Smooth muscle cell (in vitro differentiated cells): ENCODE results near the gene TANGO6. TPM values are rescaled to one million over a fixed set of nuclear protein-coding genes. Genes with fewer than 3 reads are reported as not detected.

Experiments
- DNase-seq: peaks from one replicate; lab custom pipeline; 2025; ENCODE audit not compliant: unreplicated experiment; lab: John Stamatoyannopoulos, UW
- H2AFZ ChIP-seq: fragments of 200-600 bp; sonication (generic); 2 replicates; pipeline ENCODE4 v1.6.0; 2016; ENCODE audit warnings: antibody characterized with exemption, low read depth, mild to moderate bottlenecking
- H3F3A ChIP-seq: fragments of 200-600 bp; sonication (generic); 2 replicates; pipeline ENCODE4 v1.6.0; 2017; ENCODE audit warnings: antibody characterized with exemption, low read depth
- H3K27ac ChIP-seq: fragments of 200-600 bp; sonication (generic); 2 replicates; pipeline ENCODE4 v1.5.1; 2016; ENCODE audit warnings: low read depth, mild to moderate bottlenecking
- H3K27me3 ChIP-seq: fragments of 200-600 bp; sonication (generic); 2 replicates; pipeline ENCODE4 v1.6.1; 2016; ENCODE audit warnings: low read depth, mild to moderate bottlenecking
- H3K36me3 ChIP-seq: fragments of 200-600 bp; sonication (generic); 2 replicates; pipeline ENCODE4 v1.5.1; 2016; ENCODE audit warnings: low read depth
- H3K4me1 ChIP-seq: fragments of 200-600 bp; sonication (generic); 2 replicates; pipeline ENCODE4 v1.5.1; 2016; ENCODE audit warnings: low read depth
- H3K4me2 ChIP-seq: fragments of 200-600 bp; sonication (generic); 2 replicates; pipeline ENCODE4 v1.6.0; 2016; ENCODE audit warnings: mild to moderate bottlenecking
- H3K4me3 ChIP-seq: fragments of 200-600 bp; sonication (generic); 2 replicates; pipeline ENCODE4 v1.5.1; 2016; ENCODE audit warnings: mild to moderate bottlenecking
- H3K79me2 ChIP-seq: fragments of 200-600 bp; sonication (generic); 2 replicates; pipeline ENCODE4 v1.6.0; 2016; ENCODE audit warnings: low read depth, mild to moderate bottlenecking
- H3K9ac ChIP-seq: fragments of 200-600 bp; sonication (generic); 2 replicates; pipeline ENCODE4 v1.6.0; 2016; ENCODE audit warnings: low read depth
- H3K9me3 ChIP-seq: fragments of 200-600 bp; sonication (generic); replicated peaks from 2 replicates; pipeline ENCODE4 v1.5.1; 2016; ENCODE audit warnings: low read depth
- H4K20me1 ChIP-seq: fragments of 200-600 bp; sonication (generic); 2 replicates; pipeline ENCODE4 v1.6.0; 2016; ENCODE audit warnings: low read depth
- WGBS: methylation state at CpG from one replicate; pipeline ENCODE4 v1.1.7; 2016; ENCODE audit warnings: low lambda C conversion rate; 5-methylcytosine and 5-hydroxymethylcytosine counted together
- polyA plus RNA-seq: library from polyadenylated mRNA; unstranded; fragments of >200 nt; fragmentation: Nextera tagmentation; extraction: Ambion mirVana; gene quantifications from 2 replicates; pipeline ENCODE4 v1.2.1, GENCODE V29; 2016
- total RNA-seq: library from RNA; depleted of rRNA; stranded (reverse); fragments of >200 nt; gene quantifications from 2 replicates; pipeline ENCODE4 v1.2.3, GENCODE V29; 2014
- TF ChIP-seq, protein P1 (sequence below): fragments of 200-600 bp; sonication (generic); IDR thresholded peaks from 2 replicates; pipeline ENCODE4 v1.5.1; 2017; ENCODE audit warnings: borderline replicate concordance, mild to moderate bottlenecking, antibody characterized with exemption; ENCODE audit not compliant: insufficient read depth, poor library complexity, severe bottlenecking

Gene TANGO6
- total and polyA plus RNA-seq, 2 experiments from 2014 or later: 4.5 to 5.2 TPM

DNA sequence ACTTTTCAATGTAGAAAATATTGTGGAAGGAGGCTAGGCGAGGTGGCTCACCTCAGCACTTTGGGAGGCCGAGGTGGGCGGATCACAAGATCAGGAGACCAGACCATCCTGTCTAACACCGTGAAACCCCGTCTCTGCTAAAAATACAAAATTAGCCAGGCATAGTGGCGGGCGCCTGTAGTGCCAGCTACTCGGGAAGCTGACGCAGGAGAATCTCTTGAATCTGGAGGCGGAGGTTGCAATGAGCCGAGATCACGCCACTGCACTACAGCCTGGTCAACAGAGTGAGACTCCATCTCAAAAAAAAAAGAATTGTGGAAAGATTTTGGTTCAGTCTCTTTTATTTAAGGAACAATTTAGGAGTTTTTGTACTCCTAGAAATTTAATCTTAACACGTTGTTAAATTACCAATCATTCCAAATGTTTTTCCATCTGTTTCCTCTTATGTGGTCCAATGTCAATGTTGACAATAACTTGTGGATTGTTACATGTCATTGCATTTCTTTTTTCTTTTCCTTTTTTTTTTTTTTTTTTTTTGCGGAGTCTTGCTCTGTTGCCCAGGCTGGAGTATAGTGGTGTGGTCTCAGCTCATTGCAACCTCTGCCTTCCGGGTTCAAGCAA, 137.5 kb downstream of the TANGO6 start:
- H3K27ac ChIP-seq: no peak overlapping the region
- no peak overlapping the region for H3K4me2 ChIP-seq
- no peak overlapping the region for H2AFZ ChIP-seq
- H3K4me3 ChIP-seq: no peak overlapping the region
- H3K4me1 ChIP-seq: no peaks in the 10 kb centered on the region
- H3F3A ChIP-seq: no peaks in the 10 kb centered on the region
- 98% methylated on average over 15 of the region's 15 CpGs for WGBS
- no peak overlapping the region for H3K9ac ChIP-seq
- H4K20me1 ChIP-seq: no peaks in the 10 kb centered on the region
- no peaks in the 10 kb centered on the region for H3K9me3 ChIP-seq
- DNase-seq: no peak
- H3K36me3 ChIP-seq: no peaks in the 10 kb centered on the region
- no peaks in the 10 kb centered on the region for H3K79me2 ChIP-seq
- TF ChIP-seq, protein P1, sequence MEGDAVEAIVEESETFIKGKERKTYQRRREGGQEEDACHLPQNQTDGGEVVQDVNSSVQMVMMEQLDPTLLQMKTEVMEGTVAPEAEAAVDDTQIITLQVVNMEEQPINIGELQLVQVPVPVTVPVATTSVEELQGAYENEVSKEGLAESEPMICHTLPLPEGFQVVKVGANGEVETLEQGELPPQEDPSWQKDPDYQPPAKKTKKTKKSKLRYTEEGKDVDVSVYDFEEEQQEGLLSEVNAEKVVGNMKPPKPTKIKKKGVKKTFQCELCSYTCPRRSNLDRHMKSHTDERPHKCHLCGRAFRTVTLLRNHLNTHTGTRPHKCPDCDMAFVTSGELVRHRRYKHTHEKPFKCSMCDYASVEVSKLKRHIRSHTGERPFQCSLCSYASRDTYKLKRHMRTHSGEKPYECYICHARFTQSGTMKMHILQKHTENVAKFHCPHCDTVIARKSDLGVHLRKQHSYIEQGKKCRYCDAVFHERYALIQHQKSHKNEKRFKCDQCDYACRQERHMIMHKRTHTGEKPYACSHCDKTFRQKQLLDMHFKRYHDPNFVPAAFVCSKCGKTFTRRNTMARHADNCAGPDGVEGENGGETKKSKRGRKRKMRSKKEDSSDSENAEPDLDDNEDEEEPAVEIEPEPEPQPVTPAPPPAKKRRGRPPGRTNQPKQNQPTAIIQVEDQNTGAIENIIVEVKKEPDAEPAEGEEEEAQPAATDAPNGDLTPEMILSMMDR: no peak
- no peaks in the 10 kb centered on the region for H3K27me3 ChIP-seq

DNA sequence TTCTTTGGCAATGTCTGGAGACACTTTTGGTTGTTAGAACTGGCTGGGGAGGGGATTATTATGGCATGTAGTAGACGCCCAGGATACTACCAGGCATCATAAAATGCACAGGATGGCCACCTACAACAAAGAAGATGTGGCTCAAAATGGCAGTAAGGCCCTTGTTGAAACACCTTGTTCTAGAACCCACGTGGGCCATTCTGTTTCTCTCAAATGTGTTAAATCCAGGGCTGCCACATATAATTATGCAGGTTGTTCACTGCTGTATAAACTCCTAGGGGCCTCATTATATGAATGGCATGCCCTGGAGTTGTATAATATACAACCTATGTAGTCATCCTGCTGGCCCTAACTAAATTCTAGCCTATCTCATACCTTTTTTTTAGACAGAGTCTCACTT, 138.6 kb downstream of the TANGO6 start:
- DNase-seq: no peak
- Histone ChIP-seq H3K36me3 (no peaks in the 10 kb centered on the region), H4K20me1 (no peaks in the 10 kb centered on the region), H3K4me3 (no peak overlapping the region), H3K27ac (no peak overlapping the region), H2AFZ (no peak overlapping the region), H3K79me2 (no peaks in the 10 kb centered on the region), H3F3A (no peaks in the 10 kb centered on the region), H3K9ac (no peak overlapping the region), H3K4me2 (no peak overlapping the region), H3K9me3 (no peaks in the 10 kb centered on the region), H3K4me1 (no peaks in the 10 kb centered on the region), H3K27me3 (no peaks in the 10 kb centered on the region)
- TF ChIP-seq, protein P1: no peak
- WGBS: 96% methylated on average over 2 of the region's 2 CpGs

DNA sequence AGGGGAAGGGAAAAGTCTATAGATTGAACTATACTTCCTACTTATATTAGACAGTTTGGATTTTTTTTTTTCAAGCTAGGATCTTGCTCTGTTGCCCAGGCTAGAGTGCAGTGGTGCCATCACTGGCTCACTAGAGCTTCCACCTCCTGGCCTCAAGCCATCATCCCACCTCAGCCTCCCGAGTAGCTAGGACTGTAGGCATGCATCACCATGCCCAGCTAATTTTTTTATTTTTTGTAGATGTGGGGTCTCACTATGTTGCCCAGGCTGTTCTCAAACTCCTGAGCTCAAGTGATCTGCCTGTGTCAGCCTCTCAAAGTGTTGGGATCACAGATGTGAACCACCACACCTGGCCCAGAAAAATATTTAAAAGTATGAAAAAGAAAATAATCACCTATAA, 141.1 kb downstream of the TANGO6 start:
- Histone ChIP-seq H3K27ac (no peak overlapping the region), H3K9ac (no peak overlapping the region), H3K36me3 (no peaks in the 10 kb centered on the region), H3K9me3 (no peaks in the 10 kb centered on the region), H3K4me3 (no peak overlapping the region), H3K4me2 (no peak overlapping the region), H2AFZ (no peak overlapping the region), H3K79me2 (no peaks in the 10 kb centered on the region), H4K20me1 (no peaks in the 10 kb centered on the region), H3K27me3 (no peaks in the 10 kb centered on the region), H3F3A (no peaks in the 10 kb centered on the region), H3K4me1 (peaks cover 4% of the 10 kb centered on the region)
- whole genome bisulfite sequencing: 100% methylated on average over 1 of the region's 1 CpG
- DNase-seq: no peak
- TF ChIP-seq, protein P1: no peak

DNA sequence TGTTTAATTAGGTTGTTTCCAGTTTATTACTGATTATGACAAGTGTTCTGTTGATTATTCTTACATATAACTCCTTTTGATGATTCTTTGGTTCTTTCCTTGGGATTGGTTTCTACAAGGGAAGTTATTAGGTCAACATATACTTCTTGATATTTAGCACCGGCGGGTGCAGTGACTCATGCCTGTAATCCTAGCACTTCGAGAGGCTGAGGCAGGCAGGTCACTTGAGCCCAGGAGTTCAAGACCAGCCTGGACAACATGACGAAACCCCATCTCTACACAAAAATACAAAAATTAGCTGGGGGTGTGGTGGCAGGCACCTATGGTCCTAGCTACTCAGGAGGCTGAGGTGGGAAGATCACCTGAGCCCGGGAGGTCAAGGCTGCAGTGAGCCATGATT, 141.9 kb downstream of the TANGO6 start:
- H3K9ac ChIP-seq: no peak overlapping the region
- H3K36me3 ChIP-seq: no peaks in the 10 kb centered on the region
- TF ChIP-seq, protein P1: no peak
- 81% methylated on average over 5 of the region's 5 CpGs for WGBS
- peaks cover 4% of the 10 kb centered on the region for H3K4me1 ChIP-seq
- no peaks in the 10 kb centered on the region for H4K20me1 ChIP-seq
- H3K79me2 ChIP-seq: no peaks in the 10 kb centered on the region
- peak overlapping the region; percentile 85 for H3K27ac ChIP-seq
- no peak overlapping the region for H3K4me2 ChIP-seq
- no peak for DNase-seq
- no peaks in the 10 kb centered on the region for H3K9me3 ChIP-seq
- no peaks in the 10 kb centered on the region for H3K27me3 ChIP-seq
- no peak overlapping the region for H2AFZ ChIP-seq
- no peak overlapping the region for H3K4me3 ChIP-seq
- H3F3A ChIP-seq: no peaks in the 10 kb centered on the region
